GM12878 (cell line): ENCODE data around the gene HIF3A.

ENCODE experiments used
- EZH2 ChIP-seq: IDR thresholded peaks from 2 replicates; pipeline ENCODE4 v1.6.1; 2012; ENCODE audit warnings: low read depth, mild to moderate bottlenecking, control low read depth, inconsistent platforms, low read length, borderline replicate concordance; ENCODE audit not compliant: control insufficient read depth
- POLR2A ChIP-seq: IDR thresholded peaks from 2 replicates; pipeline ENCODE4 v1.6.1; 2011; ENCODE audit warnings: low read depth, mild to moderate bottlenecking, low read length
- RB1 ChIP-seq: fragments of 450-650 bp; formaldehyde crosslinking; IDR thresholded peaks from 2 replicates; pipeline ENCODE4 v1.6.1; 2017; ENCODE audit warnings: mild to moderate bottlenecking, borderline replicate concordance
- SIX5 ChIP-seq: IDR thresholded peaks from 2 replicates; pipeline ENCODE4 v1.6.1; 2011; ENCODE audit warnings: mild to moderate bottlenecking, low read depth, low read length, moderate library complexity; ENCODE audit not compliant: severe bottlenecking
- TF ChIP-seq, protein P1 (sequence below), 3 experiments: IDR thresholded peaks in 2 of 3; conservative IDR thresholded peaks in 1 of 3; 2 replicates each; pipeline ENCODE4 v1.5.1; 2011; ENCODE audit warnings: low read depth in 3 of 3, low read length in 3 of 3, mild to moderate bottlenecking in 3 of 3, control low read depth in 2 of 3, moderate library complexity in 2 of 3, inconsistent platforms in 1 of 3, mixed read lengths in 1 of 3; ENCODE audit not compliant: control insufficient read depth in 2 of 3, insufficient read depth in 1 of 3; ENCODE audit errors: extremely low read depth in 1 of 3

DNA sequence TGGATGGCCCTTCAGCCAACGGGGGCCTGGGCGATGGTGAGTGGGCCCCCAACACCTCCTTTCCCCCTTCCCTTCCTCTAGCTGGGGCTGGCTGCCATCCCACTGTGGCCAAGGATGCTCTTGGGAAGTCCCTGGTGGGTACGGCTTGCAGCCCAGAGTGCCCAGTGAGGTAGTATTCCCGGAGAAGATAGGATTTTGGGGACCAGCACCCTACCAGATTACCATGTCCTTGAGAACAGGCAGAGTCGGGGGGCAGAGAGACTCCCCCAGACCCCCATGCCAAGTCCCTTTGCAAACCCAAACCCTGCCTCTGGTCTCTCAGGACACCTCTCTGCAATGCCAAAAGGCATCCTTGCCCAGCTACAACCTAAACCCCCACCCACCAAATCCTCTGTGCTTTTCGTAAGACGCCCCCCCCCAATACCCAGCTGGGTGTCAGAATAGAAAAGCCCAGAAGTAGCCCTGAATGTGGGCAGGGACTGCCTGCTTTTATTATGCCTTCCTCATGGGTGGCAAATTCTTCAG lies 1.7 kb downstream of the HIF3A start:
- TF ChIP-seq EZH2, result no peak
- TF ChIP-seq, protein P1, sequence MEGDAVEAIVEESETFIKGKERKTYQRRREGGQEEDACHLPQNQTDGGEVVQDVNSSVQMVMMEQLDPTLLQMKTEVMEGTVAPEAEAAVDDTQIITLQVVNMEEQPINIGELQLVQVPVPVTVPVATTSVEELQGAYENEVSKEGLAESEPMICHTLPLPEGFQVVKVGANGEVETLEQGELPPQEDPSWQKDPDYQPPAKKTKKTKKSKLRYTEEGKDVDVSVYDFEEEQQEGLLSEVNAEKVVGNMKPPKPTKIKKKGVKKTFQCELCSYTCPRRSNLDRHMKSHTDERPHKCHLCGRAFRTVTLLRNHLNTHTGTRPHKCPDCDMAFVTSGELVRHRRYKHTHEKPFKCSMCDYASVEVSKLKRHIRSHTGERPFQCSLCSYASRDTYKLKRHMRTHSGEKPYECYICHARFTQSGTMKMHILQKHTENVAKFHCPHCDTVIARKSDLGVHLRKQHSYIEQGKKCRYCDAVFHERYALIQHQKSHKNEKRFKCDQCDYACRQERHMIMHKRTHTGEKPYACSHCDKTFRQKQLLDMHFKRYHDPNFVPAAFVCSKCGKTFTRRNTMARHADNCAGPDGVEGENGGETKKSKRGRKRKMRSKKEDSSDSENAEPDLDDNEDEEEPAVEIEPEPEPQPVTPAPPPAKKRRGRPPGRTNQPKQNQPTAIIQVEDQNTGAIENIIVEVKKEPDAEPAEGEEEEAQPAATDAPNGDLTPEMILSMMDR (IDR thresholded peaks at IDR 0.05 in 2 of 3, conservative IDR thresholded peaks at IDR 0.05 in 1 of 3; ENCODE audit: control insufficient read depth in 2 of 3, extremely low read depth in 1 of 3, insufficient read depth in 1 of 3, low read depth in 3 of 3, low read length in 3 of 3), result no peak
- TF ChIP-seq RB1, result no peak
- no peak for TF ChIP-seq POLR2A
- TF ChIP-seq SIX5, result no peak
